Stimulated activated CD4-positive, alpha-beta T cell treated with anti-CD3 and anti-CD28 coated beads, Interleukin-2, amount 100 ng/mL, for 4 hours (primary cell): ENCODE results near the gene NUFIP1.
"Not testable (repeated sequence)": the region's sequence is repeated elsewhere in the genome, so short reads cannot be mapped to it uniquely, and the experiment has no call there.

Source experiments
- DNase-seq: peaks from one replicate; pipeline ENCODE4 v3.0.0-alpha.2; 2020; ENCODE audit warnings: low read depth

NUFIP1 gene

DNA sequence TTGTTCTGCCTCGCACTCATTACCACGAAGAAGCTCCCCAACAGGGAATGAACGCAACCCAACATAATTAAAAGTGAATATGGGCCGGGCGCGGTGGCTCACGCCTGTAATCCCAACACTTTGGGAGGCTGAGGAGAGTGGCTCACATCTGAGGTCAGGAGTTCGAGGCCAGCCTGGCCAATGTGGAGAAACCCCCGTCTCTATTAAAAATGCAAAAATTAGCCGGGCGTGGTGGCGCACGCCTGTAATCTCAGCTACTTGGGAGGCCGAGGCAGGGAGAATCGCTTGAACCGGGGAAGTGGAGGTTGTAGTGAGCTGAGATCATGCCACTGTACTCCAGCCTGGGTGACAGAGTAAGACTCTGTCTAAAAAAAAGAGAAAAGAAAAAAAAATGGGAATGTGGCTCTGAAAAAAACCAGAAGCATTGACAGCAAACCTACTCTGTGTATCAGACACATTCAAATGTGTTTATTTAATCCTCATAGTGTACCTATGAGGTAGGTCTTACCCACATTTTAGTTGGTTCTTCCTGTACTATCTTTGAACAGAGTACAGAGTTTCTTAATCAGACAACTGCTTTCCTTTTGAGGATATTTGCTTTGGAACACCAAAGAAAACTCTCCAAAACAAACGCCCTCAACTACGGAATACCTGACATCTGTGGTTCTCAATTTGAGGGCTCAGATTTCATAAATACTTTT is 70.0 kb downstream of the NUFIP1 start:
- DNase-seq: no peak

DNA sequence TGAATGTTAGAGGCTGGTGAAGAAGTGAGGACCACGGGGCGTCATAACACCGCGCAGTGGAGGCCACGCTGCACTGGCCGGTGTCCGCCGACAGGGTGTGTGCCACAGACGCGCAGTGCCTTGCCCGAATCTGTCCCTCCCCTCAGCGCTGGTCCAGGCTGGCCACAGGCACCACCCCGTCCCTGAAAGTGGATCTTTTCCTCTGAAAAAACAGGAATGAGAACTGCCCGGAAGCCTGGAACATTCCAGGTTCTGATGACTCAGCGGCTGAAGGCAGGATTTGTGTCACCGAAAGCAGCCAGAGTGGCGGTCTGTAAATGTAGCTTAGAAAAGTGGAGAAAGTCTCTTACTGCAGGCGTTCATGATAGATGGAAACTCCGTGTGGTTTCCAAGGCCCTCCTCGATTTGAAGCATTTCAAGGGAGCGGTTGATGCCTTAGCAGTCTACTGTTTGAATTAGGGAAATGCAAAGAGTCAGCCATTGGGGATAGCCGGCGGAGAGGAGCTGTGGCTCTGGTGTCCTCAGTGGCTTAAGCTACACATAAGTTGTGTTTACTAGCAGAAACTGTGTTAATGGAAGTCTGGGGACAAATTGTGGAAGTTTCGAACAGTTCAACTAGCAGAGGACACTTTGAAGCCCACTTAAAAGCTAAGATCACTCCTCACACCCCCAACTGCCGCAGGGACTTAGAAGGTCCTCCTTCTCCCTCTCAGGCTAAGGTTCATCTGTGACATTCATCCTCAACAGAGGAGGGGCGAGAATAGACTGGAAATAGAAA is 70.8 kb downstream of the NUFIP1 start:
- DNase-seq: peak; percentile 56

DNA sequence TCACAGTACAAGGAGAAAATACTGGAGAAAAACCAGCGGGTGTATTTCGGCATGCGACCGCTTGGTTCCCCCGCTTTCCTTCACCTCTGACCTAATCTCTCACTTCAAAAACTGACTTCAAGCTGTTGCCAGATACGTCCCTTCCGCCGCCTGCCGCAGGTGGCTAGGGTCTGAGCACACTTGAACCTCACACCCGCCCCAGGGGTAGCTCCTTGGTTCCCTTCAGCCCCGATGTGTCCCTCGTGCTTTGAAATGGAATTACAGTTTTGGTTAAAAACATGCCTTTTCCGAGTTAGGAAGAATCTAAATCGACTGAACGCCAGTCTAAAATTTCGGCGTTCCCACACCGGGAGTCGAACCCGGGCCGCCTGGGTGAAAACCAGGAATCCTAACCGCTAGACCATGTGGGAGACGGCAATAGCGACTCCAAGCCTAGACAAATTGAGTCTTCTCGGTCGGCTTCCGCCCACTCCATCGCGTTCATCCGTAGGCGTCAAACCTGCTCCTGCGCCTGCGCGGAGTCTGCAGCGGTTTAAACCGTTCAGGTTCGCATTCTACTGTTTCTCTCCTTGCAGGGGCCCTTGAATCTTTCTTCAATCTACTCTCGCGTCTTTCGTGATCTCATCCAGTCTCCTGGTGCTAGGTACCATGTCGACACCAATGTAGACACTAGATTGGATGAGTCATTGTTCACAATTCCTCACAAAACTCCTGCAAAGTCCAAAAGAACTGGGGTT is 71.5 kb downstream of the NUFIP1 start:
- peak; percentile 91 for DNase-seq

DNA sequence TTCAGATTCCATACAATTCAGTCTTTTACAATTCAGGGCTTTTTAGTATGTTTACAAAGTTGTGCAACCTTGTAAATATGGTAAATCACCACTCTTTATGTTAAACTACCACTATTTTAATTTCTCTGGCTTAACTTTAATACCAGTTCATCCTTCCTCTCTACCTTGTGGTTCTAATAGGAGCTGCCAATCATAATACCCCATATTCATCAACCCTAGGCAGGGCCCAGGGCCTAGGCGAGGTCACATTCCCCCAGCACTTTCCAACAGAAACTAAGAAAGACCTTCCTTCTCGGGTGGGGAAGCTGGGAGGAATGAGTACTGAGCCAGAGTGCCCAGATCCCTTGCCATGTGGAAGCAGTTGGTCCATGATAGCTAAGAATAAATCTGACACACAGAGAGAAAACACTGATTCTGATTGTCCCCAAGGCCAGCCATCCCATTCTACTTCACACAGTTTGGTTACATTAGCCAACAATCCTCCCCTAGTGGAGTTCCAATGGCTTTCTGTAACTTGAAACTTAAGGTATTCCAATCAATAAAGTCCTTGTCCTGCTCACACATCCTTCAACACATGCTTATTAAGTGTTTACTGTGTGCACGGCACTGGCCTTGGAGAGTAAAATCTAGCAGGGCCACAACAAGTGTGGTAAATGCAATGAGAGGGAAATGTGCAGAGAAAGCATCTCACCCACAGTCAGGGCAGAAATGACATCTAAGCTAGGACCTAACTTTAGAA is 76.8 kb downstream of the NUFIP1 start:
- DNase-seq: no peak

DNA sequence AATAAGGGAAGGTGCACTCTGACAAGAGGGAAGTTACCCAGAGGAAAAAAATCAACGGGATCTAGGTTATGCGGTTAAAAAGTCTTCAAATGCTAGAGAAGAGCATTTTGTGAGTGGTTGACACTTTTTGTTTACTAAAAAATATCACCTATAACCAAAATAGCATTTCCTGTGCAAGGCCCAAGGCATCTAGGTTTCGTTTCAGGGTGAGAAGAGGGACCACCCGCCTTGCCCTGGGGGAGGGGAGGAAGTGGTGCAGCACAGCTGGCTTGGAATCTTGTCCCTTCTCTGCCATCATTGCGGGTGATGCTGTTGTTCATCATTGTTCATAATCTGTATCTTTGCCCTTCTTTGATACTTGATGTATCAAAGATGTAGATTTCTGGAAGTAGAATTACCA is 80.6 kb downstream of the NUFIP1 start:
- no peak for DNase-seq

DNA sequence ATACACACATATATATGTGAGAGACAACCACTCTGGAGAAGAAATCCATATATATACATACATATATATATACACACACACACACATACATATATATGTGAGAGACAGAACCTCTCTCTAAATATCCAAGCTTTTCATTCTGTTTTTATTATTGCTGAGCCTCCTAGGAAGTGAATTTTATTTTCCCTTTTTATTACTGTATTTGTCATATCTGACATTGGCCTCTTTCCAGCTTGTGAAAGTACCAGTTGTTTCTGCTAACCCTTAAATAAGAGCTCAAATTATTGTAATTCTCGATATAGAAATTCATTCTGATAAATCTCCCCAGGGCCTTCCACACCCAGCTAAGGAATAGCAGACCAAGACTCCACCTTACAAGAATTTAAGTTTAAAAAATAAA is 81.0 kb downstream of the NUFIP1 start:
- no peak for DNase-seq

DNA sequence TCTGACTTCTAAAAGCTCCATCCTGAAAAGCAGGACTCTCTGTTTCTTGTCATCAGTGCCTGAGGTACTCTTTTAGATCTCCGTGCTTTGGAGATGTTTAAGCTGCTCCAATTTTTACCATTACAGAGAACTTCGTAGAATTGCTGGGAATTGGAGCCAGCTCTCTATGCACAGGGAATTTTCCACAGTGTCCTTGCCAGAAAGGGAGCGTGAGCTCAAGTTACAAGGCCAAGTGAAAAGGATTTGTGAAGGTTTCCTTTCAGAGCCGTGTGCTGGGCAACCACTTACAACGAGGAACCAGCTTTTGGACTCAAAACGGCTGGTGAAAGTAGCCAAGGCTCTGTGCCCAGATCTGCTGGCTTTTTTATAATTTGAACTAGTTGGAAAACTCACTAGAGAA is 82.6 kb downstream of the NUFIP1 start:
- DNase-seq: no peak

DNA sequence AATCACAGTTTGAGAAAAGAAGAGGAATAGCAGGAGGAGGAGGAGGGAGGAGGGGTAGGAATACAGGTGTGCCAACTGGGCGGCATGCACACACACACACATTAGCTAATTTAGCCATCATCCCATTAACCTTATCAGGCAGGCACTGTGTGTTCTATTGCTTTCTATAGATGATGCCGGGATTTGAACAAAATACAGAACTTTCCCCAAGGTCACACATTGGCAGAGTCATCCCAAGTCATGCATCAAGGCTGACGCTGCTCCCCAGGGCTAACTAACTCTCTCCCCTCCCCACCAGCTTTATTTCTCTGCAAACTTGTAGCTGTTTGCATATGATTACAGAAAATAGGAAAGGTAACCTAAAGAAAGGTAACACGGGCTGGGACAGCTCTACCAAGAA is 83.0 kb downstream of the NUFIP1 start:
- DNase-seq: no peak

DNA sequence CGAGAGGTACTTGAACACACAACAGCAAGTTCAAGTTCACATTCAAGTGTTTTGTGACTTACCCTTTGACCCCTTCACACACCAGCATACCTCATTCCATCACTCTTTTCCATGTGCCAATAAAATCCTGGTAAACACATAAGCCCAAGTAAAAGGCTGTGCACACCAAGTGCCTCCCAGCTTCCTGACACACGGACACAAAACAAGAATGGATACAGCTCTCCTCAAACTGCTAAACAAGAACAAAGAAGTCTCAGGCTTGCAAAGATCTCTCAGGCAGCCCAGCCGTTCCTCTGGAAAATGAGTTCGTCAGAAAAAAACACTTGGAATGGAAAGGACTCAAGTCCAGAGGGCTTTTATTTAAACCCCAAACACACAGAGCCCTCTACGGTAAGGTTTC is 83.7 kb downstream of the NUFIP1 start:
- DNase-seq: no peak

DNA sequence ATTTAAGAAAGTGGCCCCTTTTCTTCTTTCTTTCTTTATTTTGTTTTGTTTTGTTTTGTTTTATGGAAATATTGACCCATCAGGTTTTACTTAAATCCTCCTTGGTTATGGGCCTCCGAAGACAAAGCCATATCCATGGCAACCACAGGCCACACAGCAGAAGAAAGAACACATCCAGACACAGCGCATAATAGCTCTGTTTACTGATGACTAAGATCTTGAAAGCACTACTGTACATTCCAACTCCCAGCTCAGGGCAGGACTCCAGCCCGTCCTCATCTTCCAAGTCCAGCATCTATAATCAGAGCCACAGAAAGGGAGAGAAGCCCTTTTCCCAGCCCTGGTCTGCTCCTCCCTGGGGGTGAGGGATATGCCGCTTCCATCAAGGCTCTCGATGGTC is 84.3 kb downstream of the NUFIP1 start:
- no peak for DNase-seq

DNA sequence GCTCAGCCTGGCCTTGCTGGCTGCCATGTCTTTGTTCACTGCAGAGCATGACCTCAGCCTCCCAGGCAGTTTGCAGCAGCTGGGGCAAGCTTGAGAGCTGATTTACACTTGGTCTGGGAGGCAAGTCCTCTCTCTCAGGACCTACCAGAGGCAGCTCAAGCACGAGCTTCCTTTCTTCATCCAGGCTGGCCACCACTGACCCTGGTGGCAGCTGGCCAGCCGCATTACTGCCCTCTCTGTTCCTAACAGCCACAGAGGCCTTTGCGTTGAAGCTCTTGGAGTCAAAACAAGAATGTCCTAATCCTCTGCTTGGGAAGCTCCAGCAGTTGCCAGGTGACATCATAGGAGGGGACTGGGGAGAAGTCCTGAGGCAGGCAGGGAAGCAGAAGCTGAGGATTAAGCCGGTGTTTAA is 85.7 kb downstream of the NUFIP1 start:
- no peak for DNase-seq

DNA sequence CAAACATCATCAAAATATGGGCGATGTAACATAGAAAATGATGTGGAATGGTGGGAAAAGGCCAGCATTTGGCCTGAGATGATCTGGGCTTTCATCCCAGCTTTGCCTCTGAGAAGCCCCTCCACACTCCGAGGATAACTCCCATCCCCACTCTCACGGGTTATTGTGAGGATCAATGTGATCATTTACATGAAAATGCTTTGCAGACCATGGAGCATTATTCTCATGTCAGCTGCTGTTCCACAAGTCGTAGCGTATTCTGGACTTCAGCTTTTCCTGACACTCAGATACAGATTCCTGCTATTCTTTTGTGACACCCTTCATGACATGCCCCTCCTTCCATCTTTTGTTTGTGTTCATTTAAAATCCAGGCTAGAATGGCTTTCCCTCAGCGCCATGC is 86.5 kb downstream of the NUFIP1 start:
- no peak for DNase-seq

DNA sequence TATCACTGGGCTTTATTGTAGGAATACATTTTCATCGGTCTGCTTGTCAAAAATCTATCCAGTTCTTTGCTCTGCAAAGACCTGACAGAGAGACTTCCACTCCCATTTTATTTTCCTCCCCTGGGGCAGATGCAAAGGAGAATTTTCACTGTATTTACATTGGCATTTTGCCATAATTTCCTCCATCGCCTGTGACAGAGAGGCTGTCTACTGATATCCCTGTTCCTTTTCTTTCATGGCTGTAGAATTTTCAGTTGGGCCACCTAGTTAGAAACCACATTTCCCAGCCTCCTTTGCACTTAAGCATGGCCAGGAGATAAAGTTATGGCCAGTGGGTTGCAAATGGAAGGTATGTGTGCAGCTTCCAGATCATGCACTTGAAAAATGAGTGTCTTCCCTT is 89.3 kb downstream of the NUFIP1 start:
- DNase-seq: no peak

DNA sequence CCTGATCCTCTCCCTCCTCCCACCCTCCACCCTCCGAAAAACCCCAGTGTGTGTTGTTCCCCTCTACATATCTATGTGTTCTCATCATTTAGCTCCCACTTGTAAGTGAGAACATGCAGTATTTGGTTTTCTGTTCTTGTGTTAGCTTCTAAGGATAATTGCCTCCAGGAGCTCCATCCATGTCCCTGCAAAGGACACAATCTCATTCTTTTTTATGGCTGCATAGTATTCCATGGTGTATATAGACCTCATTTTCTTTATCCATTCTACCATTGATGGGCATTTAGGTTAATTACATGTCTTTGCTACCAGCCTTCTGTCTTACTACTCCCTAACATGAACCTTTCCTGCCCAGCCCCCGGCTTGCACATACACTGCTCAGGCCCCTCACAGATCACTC is 91.0 kb downstream of the NUFIP1 start:
- not testable (repeated sequence) for DNase-seq

DNA sequence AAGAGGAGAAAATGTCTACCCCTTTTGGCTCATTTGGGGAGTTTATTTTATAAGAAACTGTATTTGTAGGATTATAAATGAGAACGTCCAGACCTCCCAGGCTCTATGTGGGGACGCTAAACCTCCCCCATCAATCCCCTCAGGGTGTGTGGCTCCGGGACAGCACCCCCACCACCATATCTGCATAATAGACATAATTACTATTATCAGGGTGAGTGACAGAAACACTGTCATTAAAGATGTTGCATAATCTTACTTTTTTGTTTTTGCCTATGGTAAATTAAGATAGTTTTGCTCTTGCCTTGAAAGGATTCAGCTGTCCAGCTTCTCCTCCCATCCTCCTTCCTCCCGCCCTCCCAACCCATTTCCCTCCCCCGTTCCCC is 93.3 kb downstream of the NUFIP1 start:
- DNase-seq: no peak

DNA sequence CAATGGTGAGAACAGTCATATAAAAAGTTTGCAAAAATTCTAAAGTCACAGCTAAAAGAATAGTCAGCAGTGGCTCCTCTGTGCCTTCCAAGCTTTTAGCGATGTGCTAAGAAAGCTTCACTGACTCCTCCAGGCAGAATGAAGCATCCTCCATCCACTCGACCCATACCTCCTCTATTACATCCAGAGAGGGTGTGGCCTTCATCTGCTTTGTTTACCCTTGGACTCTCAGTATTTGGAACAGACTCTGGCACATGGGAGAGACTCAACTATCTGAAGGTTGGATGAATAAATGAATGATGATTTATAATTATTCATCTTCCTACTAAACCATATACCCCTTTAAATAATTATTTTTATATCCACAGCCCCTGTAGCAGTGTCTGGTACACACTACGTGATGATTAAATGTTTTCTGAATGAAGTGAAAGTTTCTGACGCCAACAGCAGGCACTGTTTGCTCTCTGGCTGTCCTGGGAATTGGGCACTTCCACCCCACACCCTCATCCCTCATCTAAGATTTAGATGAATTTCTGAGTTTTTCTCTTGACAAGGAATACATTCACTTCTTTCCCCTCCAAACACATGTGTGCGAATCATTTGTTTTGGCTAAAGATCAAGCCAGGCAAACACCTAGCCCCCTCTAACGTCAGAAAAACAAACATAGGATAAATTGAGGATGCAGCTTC is 93.9 kb downstream of the NUFIP1 start:
- DNase-seq: no peak

DNA sequence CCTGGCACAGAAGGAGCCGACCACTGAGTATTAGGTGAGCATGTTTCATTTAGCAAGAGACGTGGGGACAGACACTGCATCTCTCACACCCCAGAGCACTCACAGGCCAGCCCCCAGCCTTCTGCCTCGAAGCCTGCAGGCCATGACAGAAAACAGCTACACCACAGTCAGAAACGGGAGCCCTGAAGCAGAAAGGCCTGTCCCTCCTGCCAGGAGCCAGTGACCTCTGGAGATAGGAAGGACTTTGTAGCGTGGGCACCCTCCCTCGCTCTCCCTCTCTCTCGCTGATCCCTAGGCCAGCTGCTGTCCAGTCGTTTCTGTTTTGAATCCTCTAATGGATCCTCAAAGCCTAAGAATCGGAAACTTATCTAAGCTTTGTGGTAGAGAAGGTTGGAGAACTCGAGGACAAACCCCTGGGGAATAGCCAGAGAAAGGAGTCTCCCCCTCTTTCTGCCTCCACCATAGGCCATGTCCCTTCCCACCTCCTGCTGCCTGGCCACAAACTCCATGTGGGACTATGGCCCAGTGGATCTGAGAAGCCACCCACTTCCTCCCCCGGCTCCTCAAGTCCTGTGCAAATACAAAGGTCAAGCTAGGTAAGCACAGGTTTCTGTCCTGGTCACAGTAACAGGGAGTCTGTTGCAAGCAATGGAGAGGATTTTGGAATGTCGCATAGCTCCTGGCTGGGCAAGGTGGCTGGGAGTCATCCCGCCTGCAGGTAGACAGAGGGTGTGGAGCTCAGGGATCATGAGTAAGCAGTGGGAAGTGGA is 95.1 kb downstream of the NUFIP1 start:
- DNase-seq: no peak
